Measurements from ENCODE around the gene LRRC4C.

- TF ChIP-seq EZH2phosphoT487 (IDR thresholded peaks at IDR 0.05; ENCODE audit: borderline replicate concordance, low read length) = no peak
- no peak for TF ChIP-seq CTCF (conservative IDR thresholded peaks at IDR 0.05; ENCODE audit: low read depth, low read length)
- no peak for TF ChIP-seq EZH2 (IDR thresholded peaks at IDR 0.05; ENCODE audit: low read length, unreplicated experiment)
Observed at GRCh38 chr11:41384329-41384728, 75.1 kb downstream of the LRRC4C start.
